Ovary (tissue), 3 donors: Measurements from ENCODE around the gene CHGA.

Experiments used
- CTCF ChIP-seq, 3 donors: fragments of 450-650 bp in 2 of 3; fragments of 200-600 bp in 1 of 3; IDR thresholded peaks; one replicate each; pipeline versions ENCODE4 v1.5.1 to v1.8.0; 2016 to 2022; ENCODE audit warnings: antibody characterized with exemption in 3 of 3, mild to moderate bottlenecking in 1 of 3
- EP300 ChIP-seq: sonication (generic); formaldehyde crosslinking; IDR thresholded peaks from one replicate; pipeline ENCODE4 v1.6.1; 2017; ENCODE audit warnings: antibody characterized with exemption
- POLR2A ChIP-seq: fragments of 450-650 bp; IDR thresholded peaks from one replicate; pipeline ENCODE4 v1.6.1; 2017; ENCODE audit warnings: antibody characterized with exemption, mild to moderate bottlenecking, moderate library complexity
- donor health status: DM: no; HTN: no; CAD: no.

GRCh38 chr14:92938235-92938875, 15.4 kb downstream of the CHGA start:
- no peak for TF ChIP-seq CTCF (IDR thresholded peaks at IDR 0.05)
- no peak for TF ChIP-seq POLR2A
- no peak for TF ChIP-seq EP300
